Inflammatory macrophage treated with lipopolysaccharide for 1 hour (primary cell): ENCODE data around the gene CLECL1.
"Not testable (repeated sequence)": the region's sequence is repeated elsewhere in the genome, so short reads cannot be mapped to it uniquely, and the experiment has no call there.

Experiments used
- DNase-seq, 2 donors: peaks; one replicate each; pipeline ENCODE4 v3.0.0-alpha.2; 2020 to 2022

The CLECL1 gene

GRCh38 chr12:9694241-9694640 lies 38.7 kb downstream of the CLECL1 start:
- DNase-seq, result peak; percentile 70 to 72

- DNase-seq, result no peak
Measured at GRCh38 chr12:9692909-9693308, 40.0 kb downstream of the CLECL1 start.

DNA sequence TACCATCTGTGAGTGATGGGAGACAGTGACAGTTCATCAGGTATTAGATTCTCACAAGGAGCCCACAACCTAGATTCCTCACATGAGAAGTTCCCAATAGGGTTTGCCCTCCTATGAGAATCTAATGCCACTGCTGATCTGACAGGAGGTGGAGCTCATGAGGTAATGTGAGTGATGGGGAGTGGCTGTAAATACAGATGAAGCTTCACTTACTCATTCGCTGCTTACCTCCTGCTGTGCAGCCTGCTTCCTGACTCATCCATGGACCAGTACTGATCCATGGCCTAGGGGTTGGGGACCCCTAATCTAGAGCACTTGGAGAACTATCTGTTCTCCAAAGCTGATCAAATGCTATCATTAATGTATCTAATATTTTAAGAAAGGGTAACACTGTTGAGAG lies 45.7 kb downstream of the CLECL1 start:
- DNase-seq, result no peak

DNA sequence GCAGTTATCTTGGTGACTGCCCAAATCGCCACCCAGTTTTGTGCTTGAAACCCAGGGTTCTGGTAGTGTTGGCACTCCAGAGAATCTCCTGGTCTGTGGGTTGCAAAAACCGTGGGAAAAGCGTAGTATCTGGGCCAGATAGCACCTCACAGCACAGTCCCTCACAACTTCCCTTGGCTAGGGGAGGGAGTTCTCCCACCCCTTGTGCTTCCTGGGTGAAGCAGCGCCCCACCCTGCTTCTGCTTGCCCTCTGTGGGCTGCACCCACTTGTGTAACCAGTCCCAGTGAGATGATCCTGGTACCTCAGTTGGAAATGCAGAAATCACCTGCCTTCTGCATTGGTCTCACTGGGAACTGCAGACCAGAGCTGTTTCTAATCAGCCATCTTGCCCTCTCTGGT lies 47.0 kb downstream of the CLECL1 start:
- no peak for DNase-seq

DNA sequence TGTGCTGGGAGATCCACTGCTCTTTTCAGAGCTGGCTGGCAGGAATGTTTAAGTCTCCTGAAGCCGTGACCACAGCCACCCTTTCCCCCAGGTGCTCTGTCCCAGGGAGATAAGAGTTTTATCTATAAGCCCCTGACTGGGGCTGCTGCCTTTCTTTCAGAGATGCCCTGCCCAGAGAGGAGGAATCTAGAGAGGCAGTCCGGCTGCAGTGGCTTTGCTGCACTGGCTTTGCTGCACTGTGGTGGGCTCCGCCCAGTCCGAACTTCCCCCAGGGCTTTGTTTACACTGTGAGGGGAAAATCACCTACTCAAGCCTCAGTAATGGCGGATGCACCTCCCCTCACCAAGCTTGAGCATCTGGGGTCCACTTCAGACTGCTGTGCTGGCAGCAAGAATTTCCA lies 47.5 kb downstream of the CLECL1 start:
- not testable (repeated sequence) for DNase-seq

DNA sequence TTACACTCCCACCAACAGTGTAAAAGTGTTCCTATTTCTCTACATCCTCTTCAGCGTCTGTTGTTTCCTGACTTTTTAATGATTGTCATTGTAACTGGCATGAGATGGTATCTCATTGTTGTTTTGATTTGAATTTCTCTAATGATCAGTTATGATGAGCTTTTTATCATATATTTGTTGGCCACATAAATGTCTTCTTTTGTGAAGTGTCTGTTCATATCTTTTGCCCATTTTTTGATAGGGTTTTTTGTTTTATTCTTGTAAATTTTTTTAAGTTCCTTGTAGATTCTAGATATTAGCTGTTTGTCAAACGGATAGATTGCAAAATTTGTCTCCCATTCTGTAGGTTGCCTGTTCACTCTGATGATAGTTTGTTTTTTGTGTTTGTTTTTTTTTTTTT lies 49.9 kb downstream of the CLECL1 start:
- DNase-seq, result not testable (repeated sequence)

DNA sequence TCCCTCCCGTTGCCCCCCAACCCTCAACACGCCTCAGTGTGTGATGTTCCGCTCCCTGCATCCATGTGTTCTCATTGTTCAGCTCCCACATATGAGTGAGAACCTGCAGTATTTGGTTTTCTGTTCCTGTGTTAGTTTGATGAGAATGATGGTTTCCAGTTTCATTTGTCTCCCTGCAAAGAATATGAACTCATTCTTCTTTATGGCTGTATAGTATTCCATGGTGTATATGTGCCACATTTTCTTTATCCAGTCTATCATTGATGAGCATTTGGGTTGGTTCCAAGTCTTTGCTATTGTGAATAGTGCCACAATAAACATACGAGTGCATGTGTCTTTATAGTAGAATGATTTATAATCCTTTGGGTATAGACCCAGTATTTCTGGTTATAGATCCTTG lies 50.4 kb downstream of the CLECL1 start:
- not testable (repeated sequence) for DNase-seq

GRCh38 chr12:9674226-9674590 lies 58.7 kb downstream of the CLECL1 start:
- DNase-seq, result no peak

DNA sequence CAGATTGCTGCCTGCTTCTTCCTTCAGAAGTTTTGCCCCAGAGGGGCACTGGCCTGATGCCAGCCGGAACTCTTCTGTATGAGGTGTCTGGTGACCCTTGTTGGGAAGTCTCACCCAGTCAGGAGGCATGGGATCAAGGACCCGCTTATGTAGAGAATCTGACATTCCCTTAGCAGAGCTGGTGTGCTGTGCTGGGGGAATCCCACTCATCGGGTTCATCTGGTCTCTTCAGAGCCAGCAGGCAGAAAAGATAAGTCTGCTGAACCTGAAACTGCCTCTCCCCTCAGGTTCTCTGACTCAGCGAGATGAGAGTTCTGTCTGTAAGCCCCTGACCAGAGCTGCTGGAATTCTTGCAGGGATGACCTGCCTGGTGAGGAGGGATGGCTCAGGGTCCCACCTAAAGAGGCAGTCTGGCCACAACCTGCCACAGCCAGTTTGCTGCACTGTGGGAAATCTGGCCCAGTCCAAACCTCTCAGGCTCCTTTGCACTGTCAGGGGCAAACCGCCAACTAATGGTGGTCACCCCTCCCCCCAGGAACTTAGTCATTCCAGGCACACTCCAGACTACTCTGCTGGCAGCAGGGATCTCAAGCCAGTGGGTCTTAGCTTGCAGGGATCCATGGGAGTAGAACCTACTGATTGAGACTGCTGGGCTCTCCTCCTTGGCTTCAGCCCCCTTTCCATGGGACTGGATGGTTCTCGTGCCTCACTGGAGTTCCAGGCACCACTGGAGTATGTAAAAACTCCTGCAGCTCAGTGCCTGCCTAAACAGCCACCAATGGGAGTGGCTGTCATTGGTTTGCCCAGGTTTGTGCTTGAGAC lies 59.3 kb downstream of the CLECL1 start:
- no peak for DNase-seq
